Tibial artery (tissue), 4 donors: Measurements from ENCODE around the gene RGS17.
"Not testable (repeated sequence)": the region's sequence is repeated elsewhere in the genome, so short reads cannot be mapped to it uniquely, and the experiment has no call there.

Experiments
- DNase-seq, 2 donors: peaks; one replicate each; pipeline ENCODE4 v3.0.0-alpha.2; 2019
- H3K27ac ChIP-seq, 2 donors: fragments of 200-600 bp; sonication (generic) in 1 of 2; 1 replicate in 1 of 2; 2 replicates in 1 of 2; pipeline ENCODE4 v1.5.1; 2018 to 2019; ENCODE audit warnings: mild to moderate bottlenecking in 1 of 2
- H3K27me3 ChIP-seq, 2 donors: fragments of 200-600 bp; sonication (generic) in 1 of 2; one replicate each; pipeline versions ENCODE4 v1.5.1 to v1.6.0; 2016 to 2019
- H3K36me3 ChIP-seq, 3 donors: fragments of 200-600 bp; sonication (generic) in 2 of 3; one replicate each; pipeline ENCODE4 v1.5.1; 2016 to 2019; ENCODE audit warnings: mild to moderate bottlenecking in 2 of 3
- H3K4me1 ChIP-seq, 4 donors: fragments of 200-600 bp; sonication (generic) in 2 of 4; 1 replicate in 3 of 4; 2 replicates in 1 of 4; pipeline ENCODE4 v1.5.1; 2016 to 2019
- H3K4me3 ChIP-seq, 2 donors: fragments of 200-600 bp; sonication (generic) in 1 of 2; 1 replicate in 1 of 2; 2 replicates in 1 of 2; pipeline ENCODE4 v1.5.1; 2018 to 2019; ENCODE audit warnings: mild to moderate bottlenecking in 2 of 2
- H3K9me3 ChIP-seq, 3 donors: fragments of 200-600 bp; sonication (generic) in 1 of 3; one replicate each; pipeline ENCODE4 v1.5.1; 2016 to 2019
- CTCF ChIP-seq, 2 experiments: fragments of 200-600 bp in 1 of 2; fragments of 450-650 bp in 1 of 2; IDR thresholded peaks; one replicate each; pipeline ENCODE4 v1.5.1; 2017 to 2019; ENCODE audit warnings: antibody characterized with exemption in 2 of 2, mild to moderate bottlenecking in 1 of 2, moderate library complexity in 1 of 2
- intact Hi-C: fragments of 100-400 bp; cut with DNase I; formaldehyde crosslinking; loops from one replicate; pipeline ENCODE4 v1.15.0; 2023; ENCODE audit warnings: low total_unique reads

The RGS17 gene

GRCh38 chr6:153000243-153000642, 130.8 kb downstream of the RGS17 start:
- Histone ChIP-seq H3K27ac (no peak overlapping the region), H3K9me3 (no peaks in the 10 kb centered on the region), H3K27me3 (no peaks in the 10 kb centered on the region), H3K4me3 (no peak overlapping the region), H3K4me1 (peaks cover 0 to 43% (median 23%) of the 10 kb centered on the region in 4 donors), H3K36me3 (peaks cover 9 to 19% (median 11%) of the 10 kb centered on the region in 3 donors)
- DNase-seq = no peak
- intact Hi-C loops = no loop called here
- TF ChIP-seq CTCF (IDR thresholded peaks at IDR 0.05) = no peak

- DNase-seq, H3K27ac ChIP-seq, H3K27me3 ChIP-seq, H3K9me3 ChIP-seq, H3K4me3 ChIP-seq, intact Hi-C loops: not testable (repeated sequence)
- Histone ChIP-seq H3K36me3 (peaks cover 9 to 21% (median 11%) of the 10 kb centered on the region in 3 donors), H3K4me1 (peaks cover 0 to 43% (median 23%) of the 10 kb centered on the region in 4 donors)
Observed at GRCh38 chr6:152999538-152999937, 131.5 kb downstream of the RGS17 start.

- TF ChIP-seq CTCF (IDR thresholded peaks at IDR 0.05) = no peak
- no peaks in the 10 kb centered on the region for H3K27me3 ChIP-seq
- DNase-seq = no peak
- H3K9me3 ChIP-seq = no peaks in the 10 kb centered on the region
- peaks cover 40 to 65% (median 49%) of the 10 kb centered on the region in 3 donors for H3K36me3 ChIP-seq
- H3K4me1 ChIP-seq = peaks cover 0 to 2% (median 0%) of the 10 kb centered on the region in 4 donors
- H3K4me3 ChIP-seq = no peak overlapping the region
- H3K27ac ChIP-seq = no peak overlapping the region
- intact Hi-C loops = no loop called here
Observed at GRCh38 chr6:152993847-152994246, 137.2 kb downstream of the RGS17 start.

- H3K4me1 ChIP-seq = no peaks in the 10 kb centered on the region
- intact Hi-C loops = no loop called here
- no peak overlapping the region for H3K4me3 ChIP-seq
- no peak overlapping the region for H3K27ac ChIP-seq
- TF ChIP-seq CTCF (IDR thresholded peaks at IDR 0.05) = no peak
- no peak for DNase-seq
- H3K27me3 ChIP-seq = no peaks in the 10 kb centered on the region
- peaks cover 39 to 65% (median 49%) of the 10 kb centered on the region in 3 donors for H3K36me3 ChIP-seq
- H3K9me3 ChIP-seq = no peaks in the 10 kb centered on the region
Observed at GRCh38 chr6:152993431-152993830, 137.7 kb downstream of the RGS17 start.

- intact Hi-C loops = no loop called here
- no peak overlapping the region for H3K27ac ChIP-seq
Observed at GRCh38 chr6:152986978-152987377, 144.1 kb downstream of the RGS17 start.

GRCh38 chr6:152985300-152985699, 145.8 kb downstream of the RGS17 start:
- intact Hi-C loops, H3K27me3 ChIP-seq, H3K4me3 ChIP-seq, H3K9me3 ChIP-seq, DNase-seq, H3K36me3 ChIP-seq: not testable (repeated sequence)
- Histone ChIP-seq H3K4me1 (peaks cover 10 to 21% (median 18%) of the 10 kb centered on the region in 4 donors), H3K27ac (peak overlapping the region in 1 of 2 donors; percentile 2)

More at GRCh38 chr6:152986978-152987377, 144.1 kb downstream of the RGS17 start:
- H3K9me3 ChIP-seq = no peaks in the 10 kb centered on the region
- H3K4me3 ChIP-seq = no peak overlapping the region
- H3K36me3 ChIP-seq = peaks cover 10 to 22% (median 15%) of the 10 kb centered on the region in 3 donors
- no peak for TF ChIP-seq CTCF (IDR thresholded peaks at IDR 0.05)
- no peaks in the 10 kb centered on the region for H3K27me3 ChIP-seq
- no peak for DNase-seq
- H3K4me1 ChIP-seq = peaks cover 10 to 17% (median 16%) of the 10 kb centered on the region in 4 donors

GRCh38 chr6:152984513-152984872, 146.6 kb downstream of the RGS17 start:
- no peaks in the 10 kb centered on the region for H3K27me3 ChIP-seq
- H3K27ac ChIP-seq = peak overlapping the region; percentile 86 to 89
- no peaks in the 10 kb centered on the region for H3K36me3 ChIP-seq
- DNase-seq = no peak
- peaks cover 10 to 21% (median 18%) of the 10 kb centered on the region in 4 donors for H3K4me1 ChIP-seq
- no peak for TF ChIP-seq CTCF (IDR thresholded peaks at IDR 0.05)
- H3K4me3 ChIP-seq = peak overlapping the region; percentile 61 to 87
- intact Hi-C loops = no loop called here
- no peaks in the 10 kb centered on the region for H3K9me3 ChIP-seq
